GM13976 (cell line): ENCODE measurements around the gene KRT73.

Experiments used
- DNase-seq: peaks from one replicate; pipeline ENCODE4 v3.0.0; 2012; ENCODE audit warnings: low spot score
- CTCF ChIP-seq: IDR thresholded peaks from 2 replicates; pipeline ENCODE4 v1.5.1; 2012; ENCODE audit warnings: borderline replicate concordance, mild to moderate bottlenecking; ENCODE audit not compliant: insufficient read depth; ENCODE audit errors: extremely low read depth, missing control alignments, control extremely low read depth
- in situ Hi-C: fragments of 300-500 bp; cut with MboI; formaldehyde crosslinking; loops from one replicate; pipeline ENCODE4 v1.12.0; 2022; ENCODE audit warnings: low sequenced_read_pairs, mixed read lengths, inconsistent platforms; ENCODE audit not compliant: unreplicated experiment

The KRT73 gene

GRCh38 chr12:52643233-52644077, 25.1 kb upstream of the KRT73 start:
- no peak for DNase-seq
- in situ Hi-C loops, result no loop called here
- TF ChIP-seq CTCF, result no peak

GRCh38 chr12:52641468-52641867, 23.1 kb upstream of the KRT73 start:
- in situ Hi-C loops, result no loop called here
- DNase-seq, result no peak
- TF ChIP-seq CTCF, result no peak

- no peak for DNase-seq
- in situ Hi-C loops, result no loop called here
- no peak for TF ChIP-seq CTCF
These were observed 18.9 kb upstream of the KRT73 start for GRCh38 chr12:52637299-52637698.

- DNase-seq, result no peak
These were observed 18.4 kb upstream of the KRT73 start for GRCh38 chr12:52636592-52637258.

GRCh38 chr12:52636189-52636588, 17.8 kb upstream of the KRT73 start:
- in situ Hi-C loops, result no loop called here
- DNase-seq, result no peak
- TF ChIP-seq CTCF, result no peak

More at GRCh38 chr12:52636592-52637258, 18.4 kb upstream of the KRT73 start:
- in situ Hi-C loops, result no loop called here
- TF ChIP-seq CTCF, result no peak

- no peak for DNase-seq
- in situ Hi-C loops, result no loop called here
These were observed 16.1 kb upstream of the KRT73 start for GRCh38 chr12:52634266-52635056.

More at GRCh38 chr12:52634266-52635056, 16.1 kb upstream of the KRT73 start:
- no peak for TF ChIP-seq CTCF
